WTC11 (cell line): Measurements from ENCODE around the gene PPM1M. TPM values are rescaled to one million over a fixed set of nuclear protein-coding genes. Genes with fewer than 3 reads are reported as not detected.

Source experiments
- ATAC-seq: fragments of 200-7000 bp; cut with Tn5 transposase; 2 replicates; pipeline ENCODE4 v1.10.0; 2021; ENCODE audit warnings: mild to moderate bottlenecking, moderate library complexity
- CTCF ChIA-PET: fragments of 300-600 bp; sonication (Branson Sonifier 250); formaldehyde crosslinking; loops from one replicate; lab custom pipeline; 2021; ENCODE audit warnings: antibody characterized with exemption; lab: Charles Lee
- POLR2A ChIA-PET: fragments of 350-600 bp; sonication (Branson Sonifier 250); formaldehyde crosslinking; loops from one replicate; lab custom pipeline; 2021; ENCODE audit warnings: antibody characterized with exemption; lab: Charles Lee
- DNase-seq: peaks from one replicate; pipeline ENCODE4 v3.0.0; 2021; ENCODE audit warnings: low spot score
- H3K27ac Mint-ChIP-seq: 2 replicates; pipeline ENCODE4 v1.8.0; 2021; ENCODE audit warnings: mixed read lengths
- H3K27me3 Mint-ChIP-seq: 2 replicates; pipeline ENCODE4 v1.8.0; 2021; ENCODE audit warnings: low read depth, mild to moderate bottlenecking, moderate library complexity, mixed read lengths
- H3K36me3 Mint-ChIP-seq: 2 replicates; pipeline ENCODE4 v1.8.0; 2021; ENCODE audit warnings: mixed read lengths
- H3K4me1 Mint-ChIP-seq: 2 replicates; pipeline ENCODE4 v1.8.0; 2022; ENCODE audit warnings: mixed read lengths
- H3K4me3 Mint-ChIP-seq: 2 replicates; pipeline ENCODE4 v1.8.0; 2021; ENCODE audit warnings: mild to moderate bottlenecking, moderate library complexity, mixed read lengths
- H3K9me3 Mint-ChIP-seq: 2 replicates; pipeline ENCODE4 v1.8.0; 2021; ENCODE audit warnings: mixed read lengths
- CBFB ChIP-seq: sonication (generic); formaldehyde crosslinking; IDR thresholded peaks from 2 replicates; pipeline ENCODE4 v1.8.1; 2022; ENCODE audit warnings: mild to moderate bottlenecking, low read depth, missing genetic modification reagents
- CREB1 ChIP-seq: sonication (generic); formaldehyde crosslinking; IDR thresholded peaks from 2 replicates; pipeline ENCODE4 v1.8.0; 2023; ENCODE audit warnings: mild to moderate bottlenecking, missing genetic modification reagents
- EMX1 ChIP-seq: fragments of 250-450 bp; sonication (Bioruptor Pico); IDR thresholded peaks from 2 replicates; pipeline ENCODE4 v1.8.0; 2021; ENCODE audit warnings: mild to moderate bottlenecking
- GTF2I ChIP-seq: fragments of 250-450 bp; sonication (Bioruptor Pico); conservative IDR thresholded peaks from 2 replicates; pipeline ENCODE4 v1.4.0; 2021; ENCODE audit warnings: mild to moderate bottlenecking
- NFE2L1 ChIP-seq: sonication (generic); formaldehyde crosslinking; IDR thresholded peaks from 2 replicates; pipeline ENCODE4 v1.8.1; 2023; ENCODE audit warnings: missing genetic modification reagents
- NR1H2 ChIP-seq: sonication (generic); formaldehyde crosslinking; IDR thresholded peaks from 2 replicates; pipeline ENCODE4 v1.9.0; 2021; ENCODE audit warnings: mild to moderate bottlenecking, moderate library complexity, missing genetic modification reagents
- NR2C2 ChIP-seq: sonication (generic); formaldehyde crosslinking; IDR thresholded peaks from 2 replicates; pipeline ENCODE4 v1.8.0; 2022; ENCODE audit warnings: mild to moderate bottlenecking, missing genetic modification reagents
- NR3C1 ChIP-seq: sonication (generic); formaldehyde crosslinking; conservative IDR thresholded peaks from 2 replicates; pipeline ENCODE4 v1.8.1; 2023; ENCODE audit warnings: low read depth, mild to moderate bottlenecking, missing genetic modification reagents
- ZNF219 ChIP-seq: sonication (generic); formaldehyde crosslinking; IDR thresholded peaks from 2 replicates; pipeline ENCODE4 v1.8.0; 2023; ENCODE audit warnings: missing genetic modification reagents, mild to moderate bottlenecking, borderline replicate concordance
- ZNF317 ChIP-seq: sonication (generic); formaldehyde crosslinking; IDR thresholded peaks from 2 replicates; pipeline ENCODE4 v1.8.1; 2023; ENCODE audit warnings: low read depth, mild to moderate bottlenecking, moderate library complexity, missing genetic modification reagents, borderline replicate concordance
- total RNA-seq: library from RNA; stranded (reverse); gene quantifications from 3 replicates; pipeline ENCODE4 v1.2.3, GENCODE V29; 2021
- TF ChIP-seq, protein P1 (sequence below): fragments of 250-450 bp; sonication (Bioruptor Pico); conservative IDR thresholded peaks from 2 replicates; pipeline ENCODE4 v1.9.0; 2021; ENCODE audit warnings: mild to moderate bottlenecking
- TF ChIP-seq, protein P2 (sequence below): sonication (generic); formaldehyde crosslinking; IDR thresholded peaks from 2 replicates; pipeline ENCODE4 v1.8.1; 2023; ENCODE audit warnings: mild to moderate bottlenecking, moderate library complexity, missing genetic modification reagents
- TF ChIP-seq, protein P3 (sequence below): sonication (generic); formaldehyde crosslinking; IDR thresholded peaks from 2 replicates; pipeline ENCODE4 v1.8.1; 2022; ENCODE audit warnings: missing genetic modification reagents, borderline replicate concordance
- TF ChIP-seq, protein P4 (sequence below): sonication (generic); formaldehyde crosslinking; conservative IDR thresholded peaks from 2 replicates; pipeline ENCODE4 v1.8.1; 2022; ENCODE audit warnings: mild to moderate bottlenecking, missing genetic modification reagents
- TF ChIP-seq, protein P5 (sequence below): fragments of 250-450 bp; sonication (Bioruptor Pico); IDR thresholded peaks from 2 replicates; pipeline ENCODE4 v1.9.0; 2021; ENCODE audit warnings: mild to moderate bottlenecking

The PPM1M gene
- total RNA-seq, 1 experiment from 2014 or later, result 7.0 TPM

DNA sequence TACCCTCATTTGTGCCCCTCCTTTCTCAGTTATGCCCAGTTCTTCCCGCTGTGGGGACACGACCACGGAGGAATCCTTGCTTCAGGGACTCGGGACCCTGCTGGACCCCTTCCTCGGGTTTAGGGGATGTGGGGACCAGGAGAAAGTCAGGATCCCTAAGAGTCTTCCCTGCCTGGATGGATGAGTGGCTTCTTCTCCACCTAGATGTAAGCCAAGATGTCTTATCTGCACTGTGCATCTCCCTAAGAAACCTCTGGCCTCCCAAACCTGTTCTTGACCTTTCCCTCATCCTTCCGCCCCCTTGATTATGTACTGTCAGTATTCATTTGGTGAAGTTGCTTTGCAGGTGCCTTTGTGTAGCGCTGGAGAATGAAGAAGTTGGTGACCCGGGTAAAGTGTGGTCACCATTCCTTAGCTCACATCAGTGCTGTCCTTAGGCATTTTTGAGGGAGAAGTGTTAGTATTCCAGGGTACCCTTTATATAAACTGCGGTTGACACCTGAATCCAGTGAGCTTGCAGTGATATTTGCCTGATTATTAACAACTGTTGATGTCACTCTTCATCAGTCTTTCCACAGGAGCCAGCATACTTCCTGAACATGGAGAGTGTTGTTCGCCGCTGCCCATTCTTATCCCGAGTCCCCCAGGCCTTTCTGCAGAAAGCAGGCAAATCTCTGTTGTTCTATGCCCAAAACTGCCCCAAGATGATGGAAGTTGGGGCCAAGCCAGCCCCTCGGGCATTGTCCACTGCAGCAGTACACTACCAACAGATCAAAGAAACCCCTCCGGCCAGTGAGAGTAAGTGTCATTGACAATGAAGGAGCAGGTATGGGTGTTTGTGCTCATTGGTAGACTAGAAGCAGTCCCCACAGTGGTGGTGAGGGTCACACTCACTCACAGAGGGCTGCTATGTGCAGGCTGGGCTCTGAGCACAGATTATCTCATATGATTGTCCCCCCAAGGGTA lies 46.6 kb upstream of the PPM1M start (continued):
- TF ChIP-seq, protein P1, sequence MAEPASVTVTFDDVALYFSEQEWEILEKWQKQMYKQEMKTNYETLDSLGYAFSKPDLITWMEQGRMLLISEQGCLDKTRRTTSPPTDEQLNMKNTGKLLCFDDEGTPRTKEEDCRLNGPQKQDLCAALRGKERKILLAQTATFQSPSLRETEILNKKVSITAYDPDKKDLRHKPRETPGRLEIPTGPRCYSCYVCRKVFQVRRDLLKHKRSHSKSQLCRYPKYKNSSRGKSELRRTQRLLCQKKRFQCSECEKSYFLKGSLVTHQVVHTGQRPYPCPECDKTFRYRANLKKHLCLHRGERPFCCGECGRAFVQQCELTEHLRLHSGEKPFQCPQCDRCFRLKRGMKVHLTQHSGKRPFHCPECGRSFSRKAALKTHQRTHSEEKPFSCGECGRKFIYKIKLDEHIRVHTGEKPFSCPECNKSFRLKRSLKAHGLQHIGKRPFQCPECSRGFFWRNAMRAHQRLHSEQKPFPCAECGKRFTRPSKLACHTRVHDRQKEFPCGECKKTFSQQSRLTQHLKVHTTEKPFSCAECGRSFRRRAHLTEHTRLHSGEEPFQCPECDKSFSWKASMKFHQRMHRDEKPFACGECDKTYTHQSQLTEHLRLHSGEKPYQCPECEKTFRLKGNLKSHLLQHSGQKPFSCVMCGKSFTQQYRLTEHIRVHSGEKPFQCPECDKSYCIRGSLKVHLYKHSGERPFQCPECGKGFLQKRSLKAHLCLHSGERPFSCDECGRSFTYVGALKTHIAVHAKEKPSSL (CRISPR knock-in tag), result no peak
- TF ChIP-seq CBFB (CRISPR knock-in tag) (no peak), ZNF317 (no peak), EMX1 (CRISPR knock-in tag) (no peak)
- TF ChIP-seq, protein P2, sequence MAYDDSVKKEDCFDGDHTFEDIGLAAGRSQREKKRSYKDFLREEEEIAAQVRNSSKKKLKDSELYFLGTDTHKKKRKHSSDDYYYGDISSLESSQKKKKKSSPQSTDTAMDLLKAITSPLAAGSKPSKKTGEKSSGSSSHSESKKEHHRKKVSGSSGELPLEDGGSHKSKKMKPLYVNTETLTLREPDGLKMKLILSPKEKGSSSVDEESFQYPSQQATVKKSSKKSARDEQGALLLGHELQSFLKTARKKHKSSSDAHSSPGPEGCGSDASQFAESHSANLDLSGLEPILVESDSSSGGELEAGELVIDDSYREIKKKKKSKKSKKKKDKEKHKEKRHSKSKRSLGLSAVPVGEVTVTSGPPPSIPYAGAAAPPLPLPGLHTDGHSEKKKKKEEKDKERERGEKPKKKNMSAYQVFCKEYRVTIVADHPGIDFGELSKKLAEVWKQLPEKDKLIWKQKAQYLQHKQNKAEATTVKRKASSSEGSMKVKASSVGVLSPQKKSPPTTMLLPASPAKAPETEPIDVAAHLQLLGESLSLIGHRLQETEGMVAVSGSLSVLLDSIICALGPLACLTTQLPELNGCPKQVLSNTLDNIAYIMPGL, result no peak
- TF ChIP-seq, all 79 proteins: peak for 0

DNA sequence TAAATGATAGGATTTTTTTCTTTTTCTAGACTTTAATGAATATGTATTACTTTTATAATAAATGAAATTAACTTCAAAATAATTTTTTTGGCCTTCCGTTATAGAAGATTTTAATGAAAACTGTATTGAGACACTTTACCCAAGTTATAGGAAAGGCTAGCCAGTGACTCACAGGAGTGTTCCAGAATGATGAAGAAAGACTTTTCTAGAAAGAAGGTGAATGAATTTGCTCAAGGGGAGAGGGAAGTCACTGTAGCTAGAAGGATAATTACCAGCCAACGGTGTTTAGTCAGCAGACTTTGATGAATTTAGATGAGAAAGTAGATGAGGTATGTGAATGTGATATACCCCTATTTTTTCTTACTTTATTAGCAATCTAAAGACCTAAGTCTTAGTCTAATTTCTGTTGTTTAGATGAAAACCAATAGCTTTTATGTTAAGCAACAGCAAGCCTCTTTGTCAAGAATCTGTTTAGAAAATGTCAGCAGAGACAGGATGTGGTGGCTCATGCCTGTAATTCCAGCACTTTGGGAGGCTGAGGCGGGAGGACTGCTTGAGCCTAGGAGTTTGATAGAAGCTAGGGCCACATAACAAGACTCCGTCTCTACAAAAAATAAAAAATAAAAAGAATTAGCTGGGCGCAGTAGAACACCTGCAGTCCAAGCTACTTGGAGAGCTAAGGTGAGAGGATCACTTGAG lies 44.4 kb upstream of the PPM1M start:
- CTCF ChIA-PET, result interaction anchor here (0.6 to 1.2 kb wide), 4 partner anchors 19 to 1938 kb away, joined by 3 to 7 read pairs (median 4); no protein-coding TSS in a partner anchor
- POLR2A ChIA-PET, result no interaction called here
- no peak overlapping the region for H3K4me3 Mint-ChIP-seq
- TF ChIP-seq, protein P3, sequence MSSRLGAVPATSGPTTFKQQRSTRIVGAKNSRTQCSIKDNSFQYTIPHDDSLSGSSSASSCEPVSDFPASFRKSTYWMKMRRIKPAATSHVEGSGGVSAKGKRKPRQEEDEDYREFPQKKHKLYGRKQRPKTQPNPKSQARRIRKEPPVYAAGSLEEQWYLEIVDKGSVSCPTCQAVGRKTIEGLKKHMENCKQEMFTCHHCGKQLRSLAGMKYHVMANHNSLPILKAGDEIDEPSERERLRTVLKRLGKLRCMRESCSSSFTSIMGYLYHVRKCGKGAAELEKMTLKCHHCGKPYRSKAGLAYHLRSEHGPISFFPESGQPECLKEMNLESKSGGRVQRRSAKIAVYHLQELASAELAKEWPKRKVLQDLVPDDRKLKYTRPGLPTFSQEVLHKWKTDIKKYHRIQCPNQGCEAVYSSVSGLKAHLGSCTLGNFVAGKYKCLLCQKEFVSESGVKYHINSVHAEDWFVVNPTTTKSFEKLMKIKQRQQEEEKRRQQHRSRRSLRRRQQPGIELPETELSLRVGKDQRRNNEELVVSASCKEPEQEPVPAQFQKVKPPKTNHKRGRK, result no peak
- no peak for TF ChIP-seq NFE2L1 (CRISPR knock-in tag)
- TF ChIP-seq NR1H2 (CRISPR knock-in tag), result no peak
- TF ChIP-seq GTF2I (CRISPR knock-in tag), result no peak
- no peak for TF ChIP-seq NR3C1 (CRISPR knock-in tag)
- no peak for TF ChIP-seq CBFB (CRISPR knock-in tag)
- TF ChIP-seq, protein P4, sequence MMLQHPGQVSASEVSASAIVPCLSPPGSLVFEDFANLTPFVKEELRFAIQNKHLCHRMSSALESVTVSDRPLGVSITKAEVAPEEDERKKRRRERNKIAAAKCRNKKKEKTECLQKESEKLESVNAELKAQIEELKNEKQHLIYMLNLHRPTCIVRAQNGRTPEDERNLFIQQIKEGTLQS (CRISPR knock-in tag), result no peak
- TF ChIP-seq ZNF219 (CRISPR knock-in tag), result no peak
- no peak for TF ChIP-seq CREB1 (CRISPR knock-in tag)
- TF ChIP-seq NR2C2, result no peak
- TF ChIP-seq, protein P5, sequence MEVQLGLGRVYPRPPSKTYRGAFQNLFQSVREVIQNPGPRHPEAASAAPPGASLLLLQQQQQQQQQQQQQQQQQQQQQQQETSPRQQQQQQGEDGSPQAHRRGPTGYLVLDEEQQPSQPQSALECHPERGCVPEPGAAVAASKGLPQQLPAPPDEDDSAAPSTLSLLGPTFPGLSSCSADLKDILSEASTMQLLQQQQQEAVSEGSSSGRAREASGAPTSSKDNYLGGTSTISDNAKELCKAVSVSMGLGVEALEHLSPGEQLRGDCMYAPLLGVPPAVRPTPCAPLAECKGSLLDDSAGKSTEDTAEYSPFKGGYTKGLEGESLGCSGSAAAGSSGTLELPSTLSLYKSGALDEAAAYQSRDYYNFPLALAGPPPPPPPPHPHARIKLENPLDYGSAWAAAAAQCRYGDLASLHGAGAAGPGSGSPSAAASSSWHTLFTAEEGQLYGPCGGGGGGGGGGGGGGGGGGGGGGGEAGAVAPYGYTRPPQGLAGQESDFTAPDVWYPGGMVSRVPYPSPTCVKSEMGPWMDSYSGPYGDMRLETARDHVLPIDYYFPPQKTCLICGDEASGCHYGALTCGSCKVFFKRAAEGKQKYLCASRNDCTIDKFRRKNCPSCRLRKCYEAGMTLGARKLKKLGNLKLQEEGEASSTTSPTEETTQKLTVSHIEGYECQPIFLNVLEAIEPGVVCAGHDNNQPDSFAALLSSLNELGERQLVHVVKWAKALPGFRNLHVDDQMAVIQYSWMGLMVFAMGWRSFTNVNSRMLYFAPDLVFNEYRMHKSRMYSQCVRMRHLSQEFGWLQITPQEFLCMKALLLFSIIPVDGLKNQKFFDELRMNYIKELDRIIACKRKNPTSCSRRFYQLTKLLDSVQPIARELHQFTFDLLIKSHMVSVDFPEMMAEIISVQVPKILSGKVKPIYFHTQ, result no peak
- ATAC-seq (no peak), DNase-seq (no peak)
- H3K9me3 Mint-ChIP-seq, result no peaks in the 10 kb centered on the region
- H3K36me3 Mint-ChIP-seq, result peaks cover 54% of the 10 kb centered on the region
- no peak overlapping the region for H3K27ac Mint-ChIP-seq
- peaks cover 11% of the 10 kb centered on the region for H3K27me3 Mint-ChIP-seq
- H3K4me1 Mint-ChIP-seq, result peaks cover 15% of the 10 kb centered on the region
